Endodermal cell (in vitro differentiated cells): ENCODE data around the gene DDIT4L. TPM values are rescaled to one million over a fixed set of nuclear protein-coding genes. Genes with fewer than 3 reads are reported as not detected.

Experiments
- DNase-seq: peaks from one replicate; pipeline ENCODE4 v3.0.0-alpha.2; 2017
- H3K27ac ChIP-seq: 2 replicates; pipeline ENCODE4 v1.5.1; 2013; ENCODE audit warnings: mild to moderate bottlenecking, low read depth, low read length, moderate library complexity
- H3K27me3 ChIP-seq: 2 replicates; pipeline ENCODE4 v1.6.1; 2013; ENCODE audit warnings: mild to moderate bottlenecking, low read length, moderate library complexity; ENCODE audit not compliant: insufficient read depth, control insufficient read depth, poor library complexity, severe bottlenecking
- H3K36me3 ChIP-seq: 2 replicates; pipeline ENCODE4 v1.7.0; 2013; ENCODE audit warnings: mild to moderate bottlenecking, low read length, moderate library complexity; ENCODE audit not compliant: control insufficient read depth, insufficient read depth
- H3K4me1 ChIP-seq: one replicate; pipeline ENCODE4 v1.7.0; 2013; ENCODE audit warnings: low read length; ENCODE audit not compliant: control insufficient read depth, insufficient read depth
- H3K4me3 ChIP-seq: 2 replicates; pipeline ENCODE4 v1.5.1; 2013; ENCODE audit warnings: mild to moderate bottlenecking, low read length, moderate library complexity
- H3K9ac ChIP-seq: 2 replicates; pipeline ENCODE4 v1.6.1; 2013; ENCODE audit warnings: mild to moderate bottlenecking, low read length, moderate library complexity; ENCODE audit not compliant: poor library complexity, severe bottlenecking; ENCODE audit errors: extremely low read depth
- H3K9me3 ChIP-seq: 2 replicates; pipeline ENCODE4 v1.6.1; 2013; ENCODE audit warnings: mild to moderate bottlenecking, low read length, moderate library complexity; ENCODE audit not compliant: control insufficient read depth
- H3K27ac Mint-ChIP-seq: 2 replicates; pipeline ENCODE4 v1.8.0; 2020; ENCODE audit warnings: mixed read lengths
- H3K27me3 Mint-ChIP-seq: 2 replicates; pipeline ENCODE4 v1.8.0; 2021; ENCODE audit warnings: mild to moderate bottlenecking, mixed read lengths; ENCODE audit not compliant: insufficient read depth
- H3K36me3 Mint-ChIP-seq: 2 replicates; pipeline ENCODE4 v1.8.0; 2020; ENCODE audit warnings: low read depth, mixed read lengths
- H3K4me1 Mint-ChIP-seq: 2 replicates; pipeline ENCODE4 v1.8.0; 2020; ENCODE audit warnings: mixed read lengths
- H3K4me3 Mint-ChIP-seq: 2 replicates; pipeline ENCODE4 v1.8.0; 2020; ENCODE audit warnings: mild to moderate bottlenecking, moderate library complexity, mixed read lengths
- H3K9me3 Mint-ChIP-seq: 2 replicates; pipeline ENCODE4 v1.8.0; 2020; ENCODE audit warnings: mild to moderate bottlenecking, mixed read lengths
- CTCF ChIP-seq: fragments of 200-600 bp; sonication (generic); conservative IDR thresholded peaks from 2 replicates; pipeline ENCODE4 v1.5.0; 2021; ENCODE audit warnings: antibody characterized with exemption, mild to moderate bottlenecking
- WGBS, 2 experiments: methylation state at CpG; one replicate each; pipeline versions ENCODE4 v1.1.5 to v1.1.7; 2013; ENCODE audit warnings: missing lambda C conversion rate in 2 of 2, mixed read lengths in 1 of 2; ENCODE audit not compliant: insufficient coverage in 1 of 2, insufficient read length in 1 of 2; 5-methylcytosine and 5-hydroxymethylcytosine counted together
- total RNA-seq, 2 donors: library from RNA; stranded (reverse); fragmentation: NEBNext Ultra II Directional in 1 of 2; extraction: Animal tissue kit (Norgen Biotek cat#: 25700) in 1 of 2; gene quantifications; 2 replicates in 1 of 2; 3 replicates in 1 of 2; pipeline ENCODE4 v1.2.1, GENCODE V29; 2021

The DDIT4L gene
- total RNA-seq, 2 donors from 2014 or later = 10.8 to 19.7 TPM

- Mint-ChIP-seq H3K4me3 (no peak overlapping the region), H3K36me3 (no peaks in the 10 kb centered on the region), H3K9me3 (no peaks in the 10 kb centered on the region), H3K27ac (no peak overlapping the region), H3K4me1 (no peaks in the 10 kb centered on the region), H3K27me3 (no peaks in the 10 kb centered on the region)
- 92 to 100% methylated on average over 1 to 4 of the region's 4 CpGs for WGBS, 2 experiments
- no peak overlapping the region for H3K9ac ChIP-seq
- no peaks in the 10 kb centered on the region for H3K9me3 ChIP-seq
- no peak for TF ChIP-seq CTCF
- H3K4me3 ChIP-seq = no peak overlapping the region
- no peaks in the 10 kb centered on the region for H3K27me3 ChIP-seq
- no peak for DNase-seq
- no peaks in the 10 kb centered on the region for H3K36me3 ChIP-seq
- H3K4me1 ChIP-seq = peaks cover 5% of the 10 kb centered on the region
- no peak overlapping the region for H3K27ac ChIP-seq
These were observed 20.5 kb downstream of the DDIT4L start for GRCh38 chr4:100169491-100170485.

- H3K9me3 Mint-ChIP-seq = no peaks in the 10 kb centered on the region
- H3K4me1 Mint-ChIP-seq = no peaks in the 10 kb centered on the region
- H3K4me3 Mint-ChIP-seq = no peak overlapping the region
- Histone ChIP-seq H3K36me3 (no peaks in the 10 kb centered on the region), H3K27me3 (no peaks in the 10 kb centered on the region), H3K4me3 (no peak overlapping the region), H3K9me3 (no peaks in the 10 kb centered on the region), H3K9ac (no peak overlapping the region), H3K27ac (no peak overlapping the region), H3K4me1 (peaks cover 5% of the 10 kb centered on the region)
- no peaks in the 10 kb centered on the region for H3K36me3 Mint-ChIP-seq
- 89 to 100% methylated on average over 1 to 5 of the region's 5 CpGs for WGBS, 2 experiments
- H3K27me3 Mint-ChIP-seq = no peaks in the 10 kb centered on the region
- no peak overlapping the region for H3K27ac Mint-ChIP-seq
- TF ChIP-seq CTCF = no peak
- DNase-seq = no peak
These were observed 21.7 kb downstream of the DDIT4L start for GRCh38 chr4:100168521-100168920.

DNA sequence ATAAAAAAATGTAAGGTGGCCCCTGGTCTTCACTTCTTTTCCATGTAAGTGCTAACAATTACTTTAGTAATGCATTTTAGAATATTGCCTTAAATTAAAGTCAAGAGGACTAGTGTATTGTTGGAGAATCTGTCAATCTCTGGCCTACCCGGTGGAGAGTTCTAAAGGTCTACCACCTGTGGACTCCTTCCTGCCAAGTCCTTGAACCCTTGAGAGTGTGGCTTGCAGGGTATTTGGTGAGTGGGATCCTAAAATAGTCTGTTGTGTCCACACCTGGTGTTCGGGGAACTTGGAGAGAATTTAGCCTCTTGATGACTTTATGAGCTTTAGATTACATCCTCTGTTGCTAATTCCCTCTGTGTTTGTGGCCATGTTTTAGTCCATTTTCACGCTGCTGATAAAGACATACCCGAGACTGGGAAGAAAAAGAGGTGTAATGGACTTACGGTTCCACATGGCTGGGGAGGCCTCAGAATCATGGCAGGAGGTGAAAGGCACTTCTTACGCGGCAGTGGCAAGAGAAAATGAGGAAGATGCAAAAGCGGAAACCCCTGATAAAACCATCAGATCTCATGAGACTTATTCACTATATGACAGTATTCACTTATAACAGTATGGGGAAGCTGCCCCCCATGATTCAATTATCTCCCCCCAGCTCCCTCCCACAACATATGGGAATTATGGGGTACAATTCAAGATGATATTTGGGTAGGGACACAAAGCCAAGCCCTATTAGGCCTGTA lies 23.8 kb downstream of the DDIT4L start:
- Mint-ChIP-seq H3K4me3 (no peak overlapping the region), H3K27ac (no peak overlapping the region), H3K9me3 (peaks cover 7% of the 10 kb centered on the region), H3K4me1 (no peaks in the 10 kb centered on the region), H3K27me3 (no peaks in the 10 kb centered on the region), H3K36me3 (no peaks in the 10 kb centered on the region)
- Histone ChIP-seq H3K27me3 (no peaks in the 10 kb centered on the region), H3K36me3 (no peaks in the 10 kb centered on the region), H3K9ac (no peak overlapping the region), H3K4me1 (peaks cover 5% of the 10 kb centered on the region), H3K4me3 (no peak overlapping the region), H3K27ac (no peak overlapping the region), H3K9me3 (peaks cover 13% of the 10 kb centered on the region)
- TF ChIP-seq CTCF = no peak
- DNase-seq = no peak
- WGBS, 2 experiments = 88 to 95% methylated on average over 5 to 8 of the region's 8 CpGs
